Measurements from ENCODE around the gene FGF18. TPM values are rescaled to one million over a fixed set of nuclear protein-coding genes. Genes with fewer than 3 reads are reported as not detected.
A peak's percentile ranks its signal among the peaks of the same experiment; 100 is the strongest.

Gene FGF18
- total RNA-seq, 1 experiment from 2014 or later, result 0.94 TPM

- Histone ChIP-seq H4K8ac (replicated peaks; ENCODE audit: insufficient read length, low read depth, low read length) (no peak overlapping the region), H3K18ac (ENCODE audit: insufficient read length, low read depth, low read length) (no peak overlapping the region), H3K79me2 (ENCODE audit: insufficient read depth, low read length) (no peaks in the 10 kb centered on the region), H3T11ph (ENCODE audit: low read length) (no peak overlapping the region), H2BK5ac (ENCODE audit: insufficient read length, low read length) (no peak overlapping the region), H3K9me3 (ENCODE audit: control insufficient read depth, low read depth, low read length) (no peaks in the 10 kb centered on the region), H4K20me1 (ENCODE audit: control insufficient read depth, insufficient read depth, insufficient read length) (peaks cover 2% of the 10 kb centered on the region), H3K23ac (ENCODE audit: insufficient read length, low read depth, low read length) (no peak overlapping the region), H2AK5ac (ENCODE audit: insufficient read length, low read length) (no peak overlapping the region), H3K27me3 (ENCODE audit: insufficient read depth, low read length) (peaks cover 13% of the 10 kb centered on the region; the same call in 1 of the 2 replicates), H3K79me1 (ENCODE audit: insufficient read depth, low read depth, low read length, poor library complexity, severe bottlenecking) (no peaks in the 10 kb centered on the region), H2BK20ac (ENCODE audit: low read depth, low read length, poor library complexity, severe bottlenecking) (no peak overlapping the region), H3K4me2 (ENCODE audit: insufficient read depth, insufficient read length, low read length) (peak overlapping the region; percentile 98), H2AFZ (ENCODE audit: low read length) (no peak overlapping the region), H3K56ac (ENCODE audit: insufficient read length, low read depth, low read length) (no peak overlapping the region), H3K23me2 (ENCODE audit: insufficient read length, low read depth, low read length, poor library complexity, severe bottlenecking) (peaks cover 16% of the 10 kb centered on the region), H3K27ac (ENCODE audit: insufficient read length, low read depth, low read length) (no peak overlapping the region), H2BK15ac (ENCODE audit: low read depth, low read length) (no peak overlapping the region), H3K4ac (ENCODE audit: low read depth, low read length) (no peak overlapping the region), H2BK120ac (ENCODE audit: low read depth, low read length, poor library complexity, severe bottlenecking) (no peak overlapping the region), H4K5ac (ENCODE audit: insufficient read length, low read depth, low read length) (no peak overlapping the region), H4K91ac (ENCODE audit: insufficient read length, low read depth, low read length) (no peak overlapping the region), H3K14ac (ENCODE audit: insufficient read depth, low read length) (no peak overlapping the region; the same call in 1 of the 2 replicates), H3K4me1 (ENCODE audit: insufficient read depth, low read length) (no peaks in the 10 kb centered on the region; the same call in 1 of the 2 replicates), H3K9ac (ENCODE audit: extremely low read depth, insufficient read length, low read length) (no peak overlapping the region), H2BK12ac (ENCODE audit: insufficient read length, low read depth, low read length) (no peak overlapping the region)
- Mint-ChIP-seq H3K36me3 (ENCODE audit: insufficient read depth in 1 of 3, low read depth in 3 of 3) (peaks cover 0 to 7% (median 0%) of the 10 kb centered on the region in 3 experiments; a peak in 2 of 7 replicates), H3K27me3 (ENCODE audit: low read depth) (peaks cover 47% of the 10 kb centered on the region), H3K27ac (no peak overlapping the region), H3K4me1 (peaks cover 18 to 34% of the 10 kb centered on the region in 2 experiments), H3K4me3 (peak overlapping the region; percentile 67 to 82), H3K9me3 (no peaks in the 10 kb centered on the region; a peak in 1 of 5 replicates)
- no CpG with 5 or more reads among the region's 26 CpGs for WGBS (ENCODE audit: extremely low coverage, insufficient read length, low lambda C conversion rate)
- TF ChIP-seq, protein P1, sequence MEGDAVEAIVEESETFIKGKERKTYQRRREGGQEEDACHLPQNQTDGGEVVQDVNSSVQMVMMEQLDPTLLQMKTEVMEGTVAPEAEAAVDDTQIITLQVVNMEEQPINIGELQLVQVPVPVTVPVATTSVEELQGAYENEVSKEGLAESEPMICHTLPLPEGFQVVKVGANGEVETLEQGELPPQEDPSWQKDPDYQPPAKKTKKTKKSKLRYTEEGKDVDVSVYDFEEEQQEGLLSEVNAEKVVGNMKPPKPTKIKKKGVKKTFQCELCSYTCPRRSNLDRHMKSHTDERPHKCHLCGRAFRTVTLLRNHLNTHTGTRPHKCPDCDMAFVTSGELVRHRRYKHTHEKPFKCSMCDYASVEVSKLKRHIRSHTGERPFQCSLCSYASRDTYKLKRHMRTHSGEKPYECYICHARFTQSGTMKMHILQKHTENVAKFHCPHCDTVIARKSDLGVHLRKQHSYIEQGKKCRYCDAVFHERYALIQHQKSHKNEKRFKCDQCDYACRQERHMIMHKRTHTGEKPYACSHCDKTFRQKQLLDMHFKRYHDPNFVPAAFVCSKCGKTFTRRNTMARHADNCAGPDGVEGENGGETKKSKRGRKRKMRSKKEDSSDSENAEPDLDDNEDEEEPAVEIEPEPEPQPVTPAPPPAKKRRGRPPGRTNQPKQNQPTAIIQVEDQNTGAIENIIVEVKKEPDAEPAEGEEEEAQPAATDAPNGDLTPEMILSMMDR (conservative IDR thresholded peaks at IDR 0.05), result peak; percentile 95
- DNase-seq, result peak; percentile 94
These were observed 998 bp upstream of the FGF18 start for GRCh38 chr5:171418316-171418981.
